Urinary bladder (tissue), 4 donors: ENCODE data around the gene SNAPC5. TPM values are rescaled to one million over a fixed set of nuclear protein-coding genes. Genes with fewer than 3 reads are reported as not detected.
"Not testable (repeated sequence)": the region's sequence is repeated elsewhere in the genome, so short reads cannot be mapped to it uniquely, and the experiment has no call there.

Source experiments
- DNase-seq: peaks from one replicate; pipeline ENCODE4 v3.0.0-alpha.2; 2015; ENCODE audit errors: extremely low spot score
- H3K27ac ChIP-seq: one replicate; pipeline ENCODE4 v1.5.1; 2013; ENCODE audit warnings: low read depth, mild to moderate bottlenecking, moderate library complexity
- H3K36me3 ChIP-seq: one replicate; pipeline ENCODE4 v1.6.1; 2013; ENCODE audit warnings: mild to moderate bottlenecking, moderate library complexity; ENCODE audit not compliant: insufficient read depth
- H3K4me1 ChIP-seq: one replicate; pipeline ENCODE4 v1.6.1; 2013; ENCODE audit warnings: mild to moderate bottlenecking, moderate library complexity; ENCODE audit not compliant: insufficient read depth
- H3K4me3 ChIP-seq: one replicate; pipeline ENCODE4 v1.5.1; 2013; ENCODE audit warnings: low read depth, low read length
- WGBS: extraction: QIAGEN DNeasy Blood & Tissue Kit; methylation state at CpG from one replicate; pipeline ENCODE4 v1.1.7; 2013; 5-methylcytosine and 5-hydroxymethylcytosine counted together
- polyA plus RNA-seq: library from polyadenylated mRNA; stranded (reverse); fragments of 200-250 nt; gene quantifications from one replicate; pipeline ENCODE4 v1.2.3, GENCODE V29; 2013
- small RNA-seq: library from RNA; depleted of rRNA; stranded (forward); fragments of <200 nt; gene quantifications from one replicate; pipeline ENCODE3, GENCODE V24; 2014
- total RNA-seq: library from RNA; depleted of rRNA; stranded (reverse); fragments of >200 nt; gene quantifications from one replicate; pipeline ENCODE4 v1.2.3, GENCODE V29; 2014
- donor health status: healthy with polysubstance abuse.
- donor health status: healthy.

SNAPC5 gene
- total and polyA plus RNA-seq, 2 donors = 11.1 to 46.2 TPM

DNA sequence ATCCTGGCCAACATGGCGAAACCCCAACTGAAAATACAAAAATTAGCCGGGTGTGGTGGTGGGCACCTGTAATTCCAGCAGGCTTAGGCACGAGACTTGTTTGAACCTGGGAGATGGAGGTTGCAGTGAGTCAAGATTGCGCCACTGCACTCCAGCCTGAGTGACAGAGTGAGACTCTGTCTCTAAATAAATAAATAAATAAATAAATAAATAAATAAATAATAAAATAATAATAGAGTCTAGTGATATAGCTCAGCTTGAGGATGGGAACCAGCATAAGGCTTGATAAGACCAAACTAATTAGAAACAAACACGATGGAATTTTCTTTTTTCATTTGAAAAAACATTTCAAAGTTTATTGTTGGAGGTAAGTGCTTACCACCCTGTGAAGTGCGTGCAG, 36.3 kb downstream of the SNAPC5 start:
- 97% methylated on average over 6 of the region's 6 CpGs for WGBS
- H3K27ac ChIP-seq, H3K4me1 ChIP-seq: not testable (repeated sequence)

DNA sequence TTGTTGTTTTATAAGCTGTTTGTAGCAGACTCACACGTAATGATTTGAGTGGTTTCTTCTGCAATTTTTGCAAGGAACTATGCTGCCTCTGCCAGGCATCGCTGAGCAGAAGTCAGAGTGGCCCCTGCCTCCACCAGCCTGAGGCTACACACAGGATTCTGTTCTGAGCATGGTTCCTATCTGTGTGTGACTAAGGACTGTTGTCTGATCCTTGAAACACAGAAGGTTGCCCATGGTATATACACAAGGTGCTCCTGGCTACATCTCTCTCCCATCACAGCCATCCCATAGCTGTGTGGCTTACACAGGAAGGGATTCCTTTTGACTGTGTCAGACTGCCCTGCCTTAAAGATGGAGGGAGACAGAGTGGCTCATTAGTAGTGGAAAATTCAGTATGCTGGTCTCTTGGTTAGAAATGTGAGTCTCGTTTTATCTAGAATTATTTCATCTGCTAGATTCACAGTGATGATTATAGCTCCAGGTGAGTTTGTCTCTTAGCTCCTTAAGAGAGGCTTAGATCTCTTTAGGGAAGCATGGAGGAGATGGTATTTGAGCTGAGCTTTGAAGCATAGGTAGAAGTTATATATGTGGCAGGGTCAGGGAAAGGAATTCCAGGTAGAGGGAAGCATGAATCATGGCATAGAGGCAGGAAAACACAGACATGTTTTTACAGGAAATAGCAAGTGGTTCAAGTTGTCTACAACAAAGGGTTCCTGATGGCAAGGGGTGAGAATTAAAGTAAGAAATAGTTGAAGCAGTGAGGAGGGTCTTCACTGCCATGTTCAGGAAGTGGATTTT, 37.5 kb downstream of the SNAPC5 start:
- WGBS = 82% methylated on average over 3 of the region's 3 CpGs
- Histone ChIP-seq H3K4me3 (no peak overlapping the region), H3K4me1 (no peaks in the 10 kb centered on the region), H3K36me3 (no peaks in the 10 kb centered on the region), H3K27ac (no peak overlapping the region)
- DNase-seq = no peak

More for the DNA sequence above, 36.3 kb downstream of the SNAPC5 start:
- H3K4me3 ChIP-seq, DNase-seq, H3K36me3 ChIP-seq: not testable (repeated sequence)

DNA sequence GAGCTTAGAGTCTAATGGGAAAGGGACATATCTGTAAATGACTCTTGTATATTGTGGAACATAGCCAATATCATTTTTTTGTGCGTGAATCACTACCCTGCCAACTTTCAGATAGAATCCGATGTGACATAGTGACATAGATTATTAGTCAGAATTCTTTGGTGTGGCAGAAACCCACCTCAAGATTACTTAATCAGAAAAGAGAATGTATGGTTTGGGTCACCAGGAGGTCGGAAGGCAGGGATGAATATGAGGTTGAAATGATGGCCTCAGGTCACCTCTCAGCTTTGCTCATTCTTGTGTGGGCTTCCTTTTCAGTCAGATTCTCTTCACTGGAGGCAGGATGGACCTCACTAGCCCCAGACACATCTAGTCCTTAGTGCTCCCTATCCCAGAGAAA, 41.4 kb downstream of the SNAPC5 start:
- no peaks in the 10 kb centered on the region for H3K36me3 ChIP-seq
- WGBS = 69% methylated on average over 3 of the region's 3 CpGs
- H3K4me3 ChIP-seq = no peak overlapping the region
- H3K4me1 ChIP-seq = no peaks in the 10 kb centered on the region
- no peak for DNase-seq
- H3K27ac ChIP-seq = no peak overlapping the region

DNA sequence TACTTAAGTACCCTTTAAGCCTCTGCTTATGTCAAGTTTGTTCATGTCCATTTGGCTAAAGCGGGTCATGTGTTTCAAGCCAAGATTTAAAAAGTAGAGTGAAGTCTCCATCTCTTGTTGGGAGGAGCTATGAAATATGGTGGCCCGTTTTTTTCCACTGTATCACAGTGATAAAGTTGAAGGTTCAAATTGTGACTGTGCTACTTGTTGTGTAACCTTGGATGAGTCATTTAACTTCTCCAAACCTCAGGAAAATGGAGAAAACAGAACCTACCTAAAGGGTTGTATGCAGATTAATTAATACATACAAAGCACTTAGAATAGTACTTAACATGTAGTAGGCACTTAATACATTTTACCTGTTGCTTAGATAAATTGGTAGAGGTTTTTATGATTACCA, 43.4 kb downstream of the SNAPC5 start:
- no peaks in the 10 kb centered on the region for H3K36me3 ChIP-seq
- WGBS = 91% methylated on average over 2 of the region's 2 CpGs
- no peak for DNase-seq
- no peak overlapping the region for H3K27ac ChIP-seq
- H3K4me1 ChIP-seq = no peaks in the 10 kb centered on the region
- H3K4me3 ChIP-seq = no peak overlapping the region

DNA sequence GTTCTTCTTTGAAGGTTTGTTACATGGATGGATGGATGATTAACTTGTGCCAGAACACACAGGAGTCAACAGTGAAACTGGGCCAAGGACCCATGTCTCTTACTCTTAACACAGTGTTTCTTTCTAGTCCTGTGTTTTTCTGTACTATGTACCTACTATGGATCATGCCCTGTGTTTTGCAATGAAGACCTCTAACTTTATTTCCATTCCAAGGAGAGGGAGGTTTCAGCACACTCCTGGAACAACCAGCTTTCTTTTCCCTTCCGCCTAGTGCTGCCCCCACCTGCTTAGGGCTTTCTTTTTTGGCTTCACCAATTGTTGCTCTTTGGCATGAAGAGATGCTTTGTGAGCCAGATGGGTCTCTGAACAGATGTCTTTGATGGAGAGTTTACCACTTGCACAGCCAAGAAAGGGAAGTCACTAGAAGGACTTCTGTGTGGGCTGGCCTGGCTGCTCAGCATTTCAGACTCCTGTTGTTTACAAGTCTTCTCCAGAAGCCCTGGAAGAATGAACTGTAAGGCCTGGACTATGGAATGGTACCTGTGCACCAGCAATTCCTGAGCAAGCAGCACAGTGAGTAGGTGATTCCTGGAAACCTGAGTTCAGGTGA, 44.5 kb downstream of the SNAPC5 start:
- no peak overlapping the region for H3K27ac ChIP-seq
- DNase-seq = no peak
- WGBS = 67% methylated on average over 1 of the region's 1 CpG
- H3K36me3 ChIP-seq = no peaks in the 10 kb centered on the region
- no peak overlapping the region for H3K4me3 ChIP-seq
- H3K4me1 ChIP-seq = no peaks in the 10 kb centered on the region

DNA sequence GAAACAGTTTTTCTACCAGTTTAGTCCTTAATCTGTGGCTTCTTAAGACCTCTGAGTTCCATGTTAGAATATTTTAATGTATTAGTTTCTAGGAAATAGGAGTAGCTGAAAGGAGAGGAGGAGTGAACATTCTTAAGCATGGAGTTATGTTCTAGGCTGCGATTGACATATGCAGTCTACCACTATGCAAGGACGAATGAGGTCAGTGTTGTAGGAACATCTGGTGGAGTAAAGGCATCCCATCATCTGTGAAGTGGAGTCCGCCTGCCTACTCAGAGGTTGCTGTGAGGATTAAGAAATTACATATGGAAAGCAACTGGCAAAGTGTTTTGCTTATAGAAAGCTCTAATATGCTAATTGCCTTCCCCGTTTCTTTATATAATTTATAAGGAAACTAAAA, 45.1 kb downstream of the SNAPC5 start:
- Histone ChIP-seq H3K36me3 (no peaks in the 10 kb centered on the region), H3K4me3 (no peak overlapping the region), H3K4me1 (no peaks in the 10 kb centered on the region), H3K27ac (no peak overlapping the region)
- DNase-seq = no peak
- WGBS = 91% methylated on average over 4 of the region's 4 CpGs

Small RNAs within 50 kb of the gene (small RNA-seq; reads per million reads assigned to genes)
- not detected for gene MIR4512
- not detected for gene RF01159
- gene SNORD16 = not detected
- gene SNORD18A = not detected
- not detected for gene SNORD18B
- gene SNORD18C = not detected

Other genes with a start within 250 kb of the SNAPC5 start
- gene MEGF11, start 244.0 kb downstream of the SNAPC5 start, total RNA-seq = 0.11 TPM
- gene MEGF11, start 244.0 kb downstream of the SNAPC5 start, polyA plus RNA-seq = 0.13 TPM
- 53.1 TPM for gene DIS3L, start 204.2 kb downstream of the SNAPC5 start, total RNA-seq
- 22.6 TPM for gene DIS3L, start 204.2 kb downstream of the SNAPC5 start, polyA plus RNA-seq
- gene TIPIN, start 141.1 kb downstream of the SNAPC5 start, total RNA-seq = 13.5 TPM
- 3.7 TPM for gene TIPIN, start 141.1 kb downstream of the SNAPC5 start, polyA plus RNA-seq
- 17.8 TPM for gene MAP2K1, start 110.8 kb downstream of the SNAPC5 start, total RNA-seq
- gene MAP2K1, start 110.8 kb downstream of the SNAPC5 start, polyA plus RNA-seq = 44.1 TPM
- 2,996 TPM for gene RPL4, start 7.1 kb upstream of the SNAPC5 start, total RNA-seq
- gene RPL4, start 7.1 kb upstream of the SNAPC5 start, polyA plus RNA-seq = 3,806 TPM
- 21.3 TPM for gene ZWILCH, start 7.6 kb upstream of the SNAPC5 start, total RNA-seq
- gene ZWILCH, start 7.6 kb upstream of the SNAPC5 start, polyA plus RNA-seq = 5.2 TPM
- not detected for gene LCTL, start 68.2 kb upstream of the SNAPC5 start, total RNA-seq
- gene LCTL, start 68.2 kb upstream of the SNAPC5 start, polyA plus RNA-seq = not detected
- gene SMAD6, start 204.5 kb upstream of the SNAPC5 start, total RNA-seq = 31.1 TPM
- 20.1 TPM for gene SMAD6, start 204.5 kb upstream of the SNAPC5 start, polyA plus RNA-seq